ENCODE results near the gene MRC2.

MRC2 gene

GRCh38 chr17:62641951-62642350 is 14.5 kb downstream of the MRC2 start:
- DNase-seq = no peak

GRCh38 chr17:62643496-62643895 is 16.0 kb downstream of the MRC2 start:
- DNase-seq = no peak

- DNase-seq = no peak
Observed at GRCh38 chr17:62644487-62645173, 17.2 kb downstream of the MRC2 start.

- DNase-seq = no peak
Observed at GRCh38 chr17:62648251-62648955, 20.9 kb downstream of the MRC2 start.

- no peak for DNase-seq
Observed at GRCh38 chr17:62648956-62649294, 21.5 kb downstream of the MRC2 start.

GRCh38 chr17:62649570-62649969 is 22.1 kb downstream of the MRC2 start:
- no peak for DNase-seq

- no peak for DNase-seq
Observed at GRCh38 chr17:62650587-62650986, 23.1 kb downstream of the MRC2 start.

GRCh38 chr17:62652251-62653001 is 25.0 kb downstream of the MRC2 start:
- DNase-seq = peak; percentile 38

- DNase-seq = peak; percentile 76
Observed at GRCh38 chr17:62653002-62653825, 25.7 kb downstream of the MRC2 start.

- peak; percentile 50 for DNase-seq
Observed at GRCh38 chr17:62653826-62654761, 26.6 kb downstream of the MRC2 start.

GRCh38 chr17:62655656-62656055 is 28.2 kb downstream of the MRC2 start:
- DNase-seq = no peak

GRCh38 chr17:62656446-62656845 is 29.0 kb downstream of the MRC2 start:
- DNase-seq = no peak

- DNase-seq = no peak
Observed at GRCh38 chr17:62657145-62657665, 29.7 kb downstream of the MRC2 start.

GRCh38 chr17:62657690-62658089 is 30.2 kb downstream of the MRC2 start:
- no peak for DNase-seq

- no peak for DNase-seq
Observed at GRCh38 chr17:62658136-62658920, 30.9 kb downstream of the MRC2 start.

- DNase-seq = no peak
Observed at GRCh38 chr17:62660629-62661118, 33.2 kb downstream of the MRC2 start.

- no peak for DNase-seq
Observed at GRCh38 chr17:62661337-62661736, 33.9 kb downstream of the MRC2 start.

GRCh38 chr17:62662855-62663254 is 35.4 kb downstream of the MRC2 start:
- DNase-seq = no peak

GRCh38 chr17:62663304-62663703 is 35.8 kb downstream of the MRC2 start:
- no peak for DNase-seq

GRCh38 chr17:62664336-62665120 is 37.1 kb downstream of the MRC2 start:
- DNase-seq = no peak
